GM21528 (cell line): ENCODE results near the gene VMAC.

Experiments
- ATAC-seq: cut with Tn5 transposase; IDR thresholded peaks from one replicate; pipeline ENCODE4 v1.9.1; 2021; ENCODE audit warnings: mild to moderate bottlenecking, moderate library complexity; ENCODE audit not compliant: unreplicated experiment, low FRiP score

VMAC gene

GRCh38 chr19:5926641-5927440 lies 22.2 kb downstream of the VMAC start:
- no peak for ATAC-seq

- ATAC-seq: no peak
These were observed 22.8 kb downstream of the VMAC start for GRCh38 chr19:5927441-5927821.

GRCh38 chr19:5929179-5929578 lies 24.5 kb downstream of the VMAC start:
- no peak for ATAC-seq

GRCh38 chr19:5929625-5930024 lies 25.0 kb downstream of the VMAC start:
- no peak for ATAC-seq

- no peak for ATAC-seq
These were observed 26.6 kb downstream of the VMAC start for GRCh38 chr19:5931251-5931650.

GRCh38 chr19:5932146-5932545 lies 27.5 kb downstream of the VMAC start:
- ATAC-seq: no peak

GRCh38 chr19:5932609-5933262 lies 28.1 kb downstream of the VMAC start:
- ATAC-seq: no peak

- no peak for ATAC-seq
These were observed 28.9 kb downstream of the VMAC start for GRCh38 chr19:5933391-5934068.

- no peak for ATAC-seq
These were observed 29.4 kb downstream of the VMAC start for GRCh38 chr19:5934069-5934401.

GRCh38 chr19:5934774-5935472 lies 30.3 kb downstream of the VMAC start:
- no peak for ATAC-seq

GRCh38 chr19:5935473-5936291 lies 31.0 kb downstream of the VMAC start:
- ATAC-seq: no peak

- no peak for ATAC-seq
These were observed 31.6 kb downstream of the VMAC start for GRCh38 chr19:5936292-5936592.

GRCh38 chr19:5937550-5937949 lies 32.9 kb downstream of the VMAC start:
- no peak for ATAC-seq

- no peak for ATAC-seq
These were observed 35.9 kb downstream of the VMAC start for GRCh38 chr19:5940260-5941208.

GRCh38 chr19:5941673-5942072 lies 37.0 kb downstream of the VMAC start:
- ATAC-seq: no peak

- ATAC-seq: no peak
These were observed 38.4 kb downstream of the VMAC start for GRCh38 chr19:5943045-5943444.

- no peak for ATAC-seq
These were observed 39.0 kb downstream of the VMAC start for GRCh38 chr19:5943623-5944022.

GRCh38 chr19:5947435-5947834 lies 42.8 kb downstream of the VMAC start:
- ATAC-seq: no peak
